ENCODE data around the gene MOB3A. TPM values are rescaled to one million over a fixed set of nuclear protein-coding genes. Genes with fewer than 3 reads are reported as not detected.

MOB3A gene
- total and polyA plus RNA-seq, 4 experiments from 2014 or later = 29.6 to 135 (median 122) TPM

DNA sequence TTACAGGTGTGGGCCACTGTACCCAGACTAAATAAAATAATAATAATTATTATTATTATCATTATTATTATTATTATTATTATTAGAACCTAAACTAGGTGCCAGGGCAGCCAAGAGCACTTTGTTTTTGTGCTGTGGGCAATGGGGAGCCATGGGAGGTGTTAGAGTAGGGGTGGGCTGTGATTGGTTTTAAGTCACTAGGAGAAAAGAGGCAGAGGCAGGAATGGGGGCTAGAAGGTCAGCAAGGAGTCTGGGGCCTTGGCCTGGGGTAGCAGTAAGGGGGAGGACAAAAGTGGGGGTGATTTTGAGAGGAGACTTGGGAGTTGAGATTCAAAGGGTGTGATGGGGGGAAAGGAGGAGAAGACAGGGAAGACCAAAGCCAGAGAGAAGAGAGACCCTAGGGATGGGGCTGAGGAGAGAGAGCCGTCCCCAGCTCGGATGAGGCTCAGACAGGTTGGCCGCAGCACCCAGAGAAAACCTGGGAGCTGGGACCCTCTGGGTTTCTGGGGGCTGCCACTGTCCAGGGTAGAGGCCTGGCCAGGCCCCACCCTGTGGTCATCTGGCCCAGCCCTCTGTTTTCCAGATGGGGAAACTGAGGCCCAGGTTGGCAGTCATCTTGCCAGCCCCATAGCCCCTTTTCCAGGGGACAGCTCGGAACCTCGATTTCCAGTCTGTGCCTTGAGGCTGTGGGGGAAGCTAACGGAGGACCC is 62.9 kb downstream of the MOB3A start:
- POLR2A ChIA-PET (ENCODE audit: partially characterized antibody) = interaction anchor here (1.8 to 4.1 kb wide), 4 partner anchors 8 to 17 kb away, joined by 5 to 38 read pairs (median 8); partner anchors contain the start of gene BTBD2
- Histone ChIP-seq H3K4me3 (ENCODE audit: low read length in 2 of 2) (no peak overlapping the region), H3K4me1 (ENCODE audit: insufficient read depth, low read length) (peaks cover 35% of the 10 kb centered on the region), H3K27ac (ENCODE audit: low read depth, low read length) (no peak overlapping the region), H3K27me3 (ENCODE audit: insufficient read depth, low read length) (no peaks in the 10 kb centered on the region), H3K36me3 (ENCODE audit: insufficient read depth, low read length) (peaks cover 2% of the 10 kb centered on the region), H3K9me3 (ENCODE audit: control insufficient read depth in 1 of 2, low read length in 2 of 2) (no peaks in the 10 kb centered on the region)
- no peak for DNase-seq
- H3K27me3 Mint-ChIP-seq = no peaks in the 10 kb centered on the region
- H3K4me1 Mint-ChIP-seq = peaks cover 16 to 36% (median 25%) of the 10 kb centered on the region in 4 donors
- no peaks in the 10 kb centered on the region for H3K9me3 Mint-ChIP-seq
- peaks cover 0 to 4% of the 10 kb centered on the region in 2 donors for H3K36me3 Mint-ChIP-seq
- H3K4me3 Mint-ChIP-seq = peak overlapping the region in 4 of 8 donors; percentile 26 to 63 (median 40)
- peak overlapping the region in 4 of 7 donors; percentile 76 to 82 (median 79) for H3K27ac Mint-ChIP-seq
- CTCF ChIA-PET (ENCODE audit: partially characterized antibody) = interaction anchor here (2.3 to 3.7 kb wide), 2 partner anchors 13 to 14 kb away, joined by 8 to 15 read pairs; no protein-coding TSS in a partner anchor
- intact Hi-C loops (cut with micrococcal nuclease) = no loop called here

DNA sequence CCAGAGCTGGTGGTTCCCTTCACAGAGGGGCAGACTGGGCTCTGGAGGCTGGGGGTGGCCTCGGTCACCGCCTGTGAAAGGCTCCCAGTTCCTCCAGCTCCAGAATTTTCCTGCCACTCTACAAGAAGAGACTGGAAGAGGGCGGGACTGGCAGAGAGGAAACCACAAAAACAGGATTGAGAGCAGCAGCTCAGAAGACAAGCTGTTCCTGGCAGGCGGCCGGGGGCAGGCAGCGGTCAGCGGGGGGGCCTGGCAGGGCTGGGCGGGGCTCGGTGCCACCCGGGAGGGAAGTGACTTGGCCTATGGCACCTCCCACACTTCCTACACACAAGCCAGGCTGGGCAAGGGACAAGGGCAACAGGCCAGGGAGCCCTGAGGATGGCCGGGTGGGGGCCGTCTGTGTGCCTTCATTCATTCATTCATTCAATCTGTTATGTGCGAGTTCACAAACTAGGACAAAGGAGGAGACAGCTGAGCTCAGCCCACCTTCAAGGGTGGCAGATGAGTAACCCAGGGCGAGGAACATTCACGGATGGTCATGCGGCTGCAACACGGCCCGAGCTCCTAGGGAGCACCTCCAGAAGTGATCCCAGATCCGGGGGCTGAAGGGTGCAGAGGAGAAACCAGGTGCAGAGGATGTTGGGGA is 63.7 kb downstream of the MOB3A start:
- H3K27me3 ChIP-seq (ENCODE audit: insufficient read depth, low read length) = no peaks in the 10 kb centered on the region
- POLR2A ChIA-PET (ENCODE audit: partially characterized antibody) = interaction anchor here (0.7 to 4.1 kb wide), 9 partner anchors 9 to 156 kb away, joined by 3 to 38 read pairs (median 5); partner anchors contain the start of genes BTBD2, MKNK2 and MOB3A
- CTCF ChIA-PET (ENCODE audit: partially characterized antibody) = interaction anchor here (3.7 kb wide), 1 partner anchor 13 kb away, joined by 15 read pairs; no protein-coding TSS in a partner anchor
- H3K4me3 Mint-ChIP-seq = peak overlapping the region; percentile 50 to 84 (median 68)
- H3K9me3 Mint-ChIP-seq = no peaks in the 10 kb centered on the region
- peaks cover 16 to 36% (median 25%) of the 10 kb centered on the region in 4 donors for H3K4me1 Mint-ChIP-seq
- H3K36me3 ChIP-seq (ENCODE audit: insufficient read depth, low read length) = no peaks in the 10 kb centered on the region
- peak overlapping the region; percentile 59 for H3K27ac ChIP-seq (ENCODE audit: low read depth, low read length)
- H3K4me3 ChIP-seq (ENCODE audit: low read length in 2 of 2) = no peak overlapping the region
- H3K36me3 Mint-ChIP-seq = no peaks in the 10 kb centered on the region
- peak overlapping the region; percentile 76 to 96 (median 92) for H3K27ac Mint-ChIP-seq
- DNase-seq = peak in 4 of 5 donors; percentile 35 to 65 (median 40)
- H3K4me1 ChIP-seq (ENCODE audit: insufficient read depth, low read length) = peaks cover 35% of the 10 kb centered on the region
- no peaks in the 10 kb centered on the region for H3K9me3 ChIP-seq (ENCODE audit: control insufficient read depth in 1 of 2, low read length in 2 of 2)
- intact Hi-C loops (cut with micrococcal nuclease) = no loop called here
- H3K27me3 Mint-ChIP-seq = no peaks in the 10 kb centered on the region

DNA sequence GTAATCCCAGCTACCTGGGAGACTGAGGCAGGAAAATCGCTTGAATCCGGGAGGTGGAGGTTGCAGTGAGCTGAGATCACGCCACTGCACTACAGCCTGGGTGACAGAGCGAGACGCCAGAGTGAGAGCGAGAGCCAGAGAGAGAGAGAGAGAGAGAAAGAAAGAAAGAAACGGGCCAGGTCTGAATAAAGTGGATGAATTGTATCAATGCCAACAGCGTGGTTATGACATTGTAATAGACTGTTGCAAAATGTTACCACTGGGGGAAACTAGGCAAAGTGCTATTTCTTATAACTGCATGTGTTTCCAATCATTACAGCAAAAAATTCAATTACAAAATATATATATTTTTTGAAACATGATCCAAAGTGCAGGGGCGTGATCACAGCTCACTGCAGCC is 68.8 kb downstream of the MOB3A start:
- intact Hi-C loops (cut with micrococcal nuclease) = no loop called here
- peak overlapping the region in 1 of 7 donors; percentile 64 for H3K27ac Mint-ChIP-seq
- DNase-seq = no peak
- H3K4me3 ChIP-seq (ENCODE audit: low read length in 2 of 2) = no peak overlapping the region
- no peaks in the 10 kb centered on the region for H3K36me3 ChIP-seq (ENCODE audit: insufficient read depth, low read length)
- H3K4me3 Mint-ChIP-seq = no peak overlapping the region
- no peaks in the 10 kb centered on the region for H3K36me3 Mint-ChIP-seq
- H3K27ac ChIP-seq (ENCODE audit: low read depth, low read length) = no peak overlapping the region
- peaks cover 0 to 10% (median 0%) of the 10 kb centered on the region in 8 donors for H3K9me3 Mint-ChIP-seq
- no peaks in the 10 kb centered on the region for H3K27me3 ChIP-seq (ENCODE audit: insufficient read depth, low read length)
- peaks cover 10% of the 10 kb centered on the region for H3K4me1 ChIP-seq (ENCODE audit: insufficient read depth, low read length)
- H3K4me1 Mint-ChIP-seq = peaks cover 7 to 12% (median 9%) of the 10 kb centered on the region in 4 donors
- H3K9me3 ChIP-seq (ENCODE audit: control insufficient read depth in 1 of 2, low read length in 2 of 2) = no peaks in the 10 kb centered on the region
- ChIA-PET CTCF (ENCODE audit: partially characterized antibody) (no interaction called here), POLR2A (ENCODE audit: partially characterized antibody) (no interaction called here)
- no peaks in the 10 kb centered on the region for H3K27me3 Mint-ChIP-seq

DNA sequence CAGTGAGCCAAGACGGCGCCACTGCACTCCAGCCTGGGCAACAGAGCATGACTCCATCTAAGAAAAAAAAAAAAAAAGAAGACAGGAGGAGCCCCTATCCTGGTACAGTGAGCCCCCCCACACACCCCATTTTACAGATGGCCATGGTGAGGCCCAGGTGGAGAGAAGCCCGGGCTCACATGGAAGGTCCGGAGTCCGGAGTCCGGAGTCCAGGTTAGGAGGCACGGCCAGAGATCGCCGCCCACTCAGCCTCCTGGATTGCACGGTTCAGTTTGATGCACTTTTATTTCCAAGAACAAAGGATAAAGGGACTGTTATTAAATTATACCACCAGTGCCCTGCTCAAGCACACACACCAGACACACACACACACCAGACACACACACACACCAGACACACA is 69.4 kb downstream of the MOB3A start:
- ChIA-PET CTCF (ENCODE audit: partially characterized antibody) (interaction anchor here (1.7 kb wide), 1 partner anchor 9 kb away, joined by 5 read pairs; no protein-coding TSS in a partner anchor), POLR2A (ENCODE audit: partially characterized antibody) (no interaction called here)
- Mint-ChIP-seq H3K27ac (no peak overlapping the region), H3K4me3 (no peak overlapping the region), H3K27me3 (no peaks in the 10 kb centered on the region), H3K36me3 (no peaks in the 10 kb centered on the region), H3K4me1 (peaks cover 2 to 6% (median 3%) of the 10 kb centered on the region in 4 donors), H3K9me3 (peaks cover 0 to 10% (median 0%) of the 10 kb centered on the region in 8 donors)
- H3K36me3 ChIP-seq (ENCODE audit: insufficient read depth, low read length) = no peaks in the 10 kb centered on the region
- intact Hi-C loops (cut with micrococcal nuclease) = no loop called here
- peaks cover 4% of the 10 kb centered on the region for H3K4me1 ChIP-seq (ENCODE audit: insufficient read depth, low read length)
- no peak overlapping the region for H3K4me3 ChIP-seq (ENCODE audit: low read length in 2 of 2)
- DNase-seq = no peak
- H3K9me3 ChIP-seq (ENCODE audit: control insufficient read depth in 1 of 2, low read length in 2 of 2) = no peaks in the 10 kb centered on the region
- no peak overlapping the region for H3K27ac ChIP-seq (ENCODE audit: low read depth, low read length)
- H3K27me3 ChIP-seq (ENCODE audit: insufficient read depth, low read length) = no peaks in the 10 kb centered on the region

DNA sequence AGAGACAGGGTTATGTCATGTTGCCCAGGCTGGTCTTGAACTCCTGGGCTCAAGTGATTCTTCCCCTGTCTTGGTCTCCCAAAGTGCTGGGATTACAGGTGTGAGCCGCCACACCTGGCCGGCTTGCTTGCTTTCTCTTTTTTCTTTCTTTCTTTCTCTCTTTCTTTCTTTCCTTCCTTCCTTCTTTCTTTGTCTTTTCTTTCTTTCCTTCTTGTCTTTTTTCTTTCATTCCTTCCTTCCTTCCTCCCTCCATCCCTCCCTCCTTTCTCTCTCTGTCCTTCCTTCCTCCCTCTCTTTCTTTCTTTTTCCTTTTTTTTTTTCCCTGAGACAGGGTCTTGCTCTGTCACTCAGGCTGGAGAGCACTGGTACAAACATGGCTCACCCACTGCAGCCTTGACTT is 73.8 kb downstream of the MOB3A start:
- Histone ChIP-seq H3K4me3 (ENCODE audit: low read length in 2 of 2) (no peak overlapping the region), H3K27me3 (ENCODE audit: insufficient read depth, low read length) (no peaks in the 10 kb centered on the region), H3K27ac (ENCODE audit: low read depth, low read length) (no peak overlapping the region), H3K4me1 (ENCODE audit: insufficient read depth, low read length) (peaks cover 5% of the 10 kb centered on the region), H3K9me3 (ENCODE audit: control insufficient read depth in 1 of 2, low read length in 2 of 2) (no peaks in the 10 kb centered on the region), H3K36me3 (ENCODE audit: insufficient read depth, low read length) (no peaks in the 10 kb centered on the region)
- Mint-ChIP-seq H3K4me1 (peaks cover 1 to 9% (median 5%) of the 10 kb centered on the region in 4 donors), H3K4me3 (no peak overlapping the region), H3K27me3 (no peaks in the 10 kb centered on the region), H3K36me3 (peaks cover 0 to 2% of the 10 kb centered on the region in 2 donors), H3K9me3 (peaks cover 0 to 10% (median 0%) of the 10 kb centered on the region in 8 donors), H3K27ac (peak overlapping the region in 1 of 7 donors; percentile 13)
- POLR2A ChIA-PET (ENCODE audit: partially characterized antibody) = no interaction called here
- intact Hi-C loops (cut with micrococcal nuclease) = no loop called here
- CTCF ChIA-PET (ENCODE audit: partially characterized antibody) = interaction anchor here (0.7 to 1.2 kb wide), 3 partner anchors 29 to 75 kb away, joined by 3 read pairs; no protein-coding TSS in a partner anchor
- no peak for DNase-seq

DNA sequence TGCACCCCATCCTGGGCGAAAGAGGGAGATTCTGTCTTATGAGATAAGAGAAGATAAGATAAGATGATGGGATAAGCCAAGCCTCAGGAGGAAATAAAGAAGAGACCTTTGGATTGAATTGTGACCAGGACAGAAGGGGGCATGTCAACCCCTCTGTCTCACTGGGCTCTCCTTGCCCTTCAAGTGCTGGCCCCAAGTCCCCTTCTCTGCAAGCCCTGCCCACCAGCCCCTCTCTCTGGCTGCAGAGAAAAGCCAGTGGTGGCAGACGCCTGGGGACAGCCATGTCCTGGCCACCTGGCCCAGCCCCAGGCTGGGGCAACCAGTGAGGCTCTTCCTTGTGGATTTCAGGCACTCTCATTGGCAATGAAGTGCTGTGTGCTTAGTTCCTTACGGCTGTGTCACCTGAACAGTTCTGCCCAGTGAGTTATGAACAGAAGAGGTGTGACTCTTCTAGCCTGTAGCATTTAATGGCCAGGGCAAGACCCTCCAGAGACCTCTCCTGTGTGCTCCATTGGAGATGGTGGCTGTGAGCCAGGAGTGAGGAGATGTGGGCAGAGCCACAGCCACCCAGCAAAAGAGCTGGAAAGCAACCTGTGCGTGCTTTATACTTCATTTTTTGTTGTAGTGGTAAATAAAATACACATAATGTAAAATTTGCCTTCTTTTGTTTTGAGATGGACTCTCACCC is 74.5 kb downstream of the MOB3A start:
- Histone ChIP-seq H3K4me1 (ENCODE audit: insufficient read depth, low read length) (peaks cover 5% of the 10 kb centered on the region), H3K36me3 (ENCODE audit: insufficient read depth, low read length) (no peaks in the 10 kb centered on the region), H3K4me3 (ENCODE audit: low read length in 2 of 2) (no peak overlapping the region), H3K27ac (ENCODE audit: low read depth, low read length) (no peak overlapping the region), H3K27me3 (ENCODE audit: insufficient read depth, low read length) (no peaks in the 10 kb centered on the region), H3K9me3 (ENCODE audit: control insufficient read depth in 1 of 2, low read length in 2 of 2) (no peaks in the 10 kb centered on the region)
- Mint-ChIP-seq H3K9me3 (peaks cover 0 to 10% (median 0%) of the 10 kb centered on the region in 8 donors), H3K4me3 (no peak overlapping the region), H3K4me1 (peaks cover 1 to 13% (median 5%) of the 10 kb centered on the region in 4 donors), H3K27ac (no peak overlapping the region), H3K27me3 (no peaks in the 10 kb centered on the region), H3K36me3 (peaks cover 0 to 2% of the 10 kb centered on the region in 2 donors)
- DNase-seq = no peak
- POLR2A ChIA-PET (ENCODE audit: partially characterized antibody) = no interaction called here
- intact Hi-C loops (cut with micrococcal nuclease) = no loop called here
- CTCF ChIA-PET (ENCODE audit: partially characterized antibody) = interaction anchor here (1.4 to 5.5 kb wide), 5 partner anchors 10 to 91 kb away, joined by 3 to 40 read pairs (median 8); no protein-coding TSS in a partner anchor
